Thymus (tissue), 14 donors: Measurements from ENCODE around the gene RCBTB1. TPM values are rescaled to one million over a fixed set of nuclear protein-coding genes. Genes with fewer than 3 reads are reported as not detected.
A peak's percentile ranks its signal among the peaks of the same experiment; 100 is the strongest.

Experiments
- DNase-seq, 9 donors: peaks; one replicate each; pipeline ENCODE4 v3.0.0-alpha.2; 2013; ENCODE audit warnings: low spot score in 9 of 9, low read depth in 6 of 9, missing footprints in 1 of 9
- H3K27ac ChIP-seq, 2 donors: one replicate each; pipeline ENCODE4 v1.5.1; 2013; ENCODE audit warnings: control low read depth in 1 of 2, low read depth in 1 of 2, low read length in 1 of 2, mild to moderate bottlenecking in 1 of 2, moderate library complexity in 1 of 2
- H3K27me3 ChIP-seq, 2 donors: one replicate each; pipeline ENCODE4 v1.5.1; 2013; ENCODE audit warnings: low read length in 1 of 2; ENCODE audit not compliant: control insufficient read depth in 2 of 2, insufficient read depth in 1 of 2
- H3K36me3 ChIP-seq, 2 donors: one replicate each; pipeline ENCODE4 v1.5.1; 2013; ENCODE audit warnings: low read length in 1 of 2, mild to moderate bottlenecking in 1 of 2, moderate library complexity in 1 of 2; ENCODE audit not compliant: control insufficient read depth in 2 of 2, insufficient read depth in 2 of 2
- H3K4me1 ChIP-seq, 2 donors: one replicate each; pipeline ENCODE4 v1.5.1; 2013; ENCODE audit warnings: low read length in 2 of 2; ENCODE audit not compliant: control insufficient read depth in 2 of 2, insufficient read depth in 2 of 2
- H3K4me3 ChIP-seq, 2 donors: one replicate each; pipeline ENCODE4 v1.5.1; 2013; ENCODE audit warnings: low read length in 2 of 2, control low read depth in 1 of 2, mild to moderate bottlenecking in 1 of 2
- H3K9me3 ChIP-seq, 2 donors: one replicate each; pipeline ENCODE4 v1.5.1; 2013; ENCODE audit warnings: low read length in 1 of 2, mild to moderate bottlenecking in 1 of 2; ENCODE audit not compliant: control insufficient read depth in 2 of 2, insufficient read depth in 1 of 2
- WGBS: extraction: QIAGEN DNeasy Blood & Tissue Kit; methylation state at CpG from one replicate; pipeline ENCODE4 v1.1.7; 2013; 5-methylcytosine and 5-hydroxymethylcytosine counted together
- long read RNA-seq, 10 donors: transcript quantifications; one replicate each; lab custom pipeline, GENCODE V29; 2026
- polyA plus RNA-seq: library from polyadenylated mRNA; stranded (reverse); fragments of 200-250 nt; gene quantifications from one replicate; pipeline ENCODE4 v1.2.3, GENCODE V29; 2013
- total RNA-seq: library from RNA; stranded (reverse); fragments of 120-200 nt; gene quantifications from one replicate; pipeline ENCODE4 v1.2.4, GENCODE V29; 2013
- donor health status: healthy.

RCBTB1 gene
- total RNA-seq (15.3 TPM), polyA plus RNA-seq (34.7 TPM)
- long read RNA-seq, donor 1, full-length matches to known transcripts: 1 of 1 reads
- long read RNA-seq, donor 1, partial matches to known transcripts: 0 of 1 reads
- long read RNA-seq, donor 1, other reads (novel, unspliced or antisense): 0 of 1 reads
- long read RNA-seq, donor 2: 0 reads
- long read RNA-seq, donor 3, full-length matches to known transcripts: 10 of 10 reads
- long read RNA-seq, donor 3, partial matches to known transcripts: 0 of 10 reads
- long read RNA-seq, donor 3, other reads (novel, unspliced or antisense): 0 of 10 reads
- long read RNA-seq, donor 4, full-length matches to known transcripts: 4 of 4 reads
- long read RNA-seq, donor 4, partial matches to known transcripts: 0 of 4 reads
- long read RNA-seq, donor 4, other reads (novel, unspliced or antisense): 0 of 4 reads
- long read RNA-seq, donor 5, full-length matches to known transcripts: 9 of 9 reads
- long read RNA-seq, donor 5, partial matches to known transcripts: 0 of 9 reads
- long read RNA-seq, donor 5, other reads (novel, unspliced or antisense): 0 of 9 reads
- long read RNA-seq, donor 6, full-length matches to known transcripts: 5 of 13 reads
- long read RNA-seq, donor 6, partial matches to known transcripts: 8 of 13 reads
- long read RNA-seq, donor 6, other reads (novel, unspliced or antisense): 0 of 13 reads
- long read RNA-seq, donor 7, full-length matches to known transcripts: 6 of 11 reads
- long read RNA-seq, donor 7, partial matches to known transcripts: 0 of 11 reads
- long read RNA-seq, donor 7, other reads (novel, unspliced or antisense): 5 of 11 reads
- long read RNA-seq, donor 8, full-length matches to known transcripts: 1 of 1 reads
- long read RNA-seq, donor 8, partial matches to known transcripts: 0 of 1 reads
- long read RNA-seq, donor 8, other reads (novel, unspliced or antisense): 0 of 1 reads
- long read RNA-seq, donor 9, full-length matches to known transcripts: 5 of 5 reads
- long read RNA-seq, donor 9, partial matches to known transcripts: 0 of 5 reads
- long read RNA-seq, donor 9, other reads (novel, unspliced or antisense): 0 of 5 reads
- long read RNA-seq, donor 10, full-length matches to known transcripts: 3 of 3 reads
- long read RNA-seq, donor 10, partial matches to known transcripts: 0 of 3 reads
- long read RNA-seq, donor 10, other reads (novel, unspliced or antisense): 0 of 3 reads

- Histone ChIP-seq H3K9me3 (no peaks in the 10 kb centered on the region), H3K27me3 (no peaks in the 10 kb centered on the region), H3K27ac (peak within 1 kb of the TSS; percentile 77 to 85), H3K36me3 (no peaks in the 10 kb centered on the region), H3K4me1 (peaks cover 3 to 7% of the 10 kb centered on the region in 2 donors), H3K4me3 (peak within 1 kb of the TSS; percentile 92 to 94)
- peak in 8 of 9 donors; percentile 41 to 87 (median 68) for DNase-seq
- under 1% methylated on average over 87 of the region's 87 CpGs for WGBS
These were observed at the start of gene RCBTB1 for GRCh38 chr13:49585220-49586157. Gene RCBTB1, minus strand, starts transcription at chr13:49585558. Its CDS starts 18,279 bp downstream, at chr13:49567279.

- H3K27ac ChIP-seq: no peak overlapping the region
- peaks cover 7 to 9% of the 10 kb centered on the region in 2 donors for H3K36me3 ChIP-seq
- DNase-seq: no peak
- peaks cover 8 to 11% of the 10 kb centered on the region in 2 donors for H3K4me1 ChIP-seq
- no peaks in the 10 kb centered on the region for H3K9me3 ChIP-seq
- no peaks in the 10 kb centered on the region for H3K27me3 ChIP-seq
- 96% methylated on average over 4 of the region's 4 CpGs for WGBS
- no peak overlapping the region for H3K4me3 ChIP-seq
These were observed 48.4 kb upstream of the RCBTB1 start for GRCh38 chr13:49633710-49634109.

GRCh38 chr13:49632156-49632555 is 46.8 kb upstream of the RCBTB1 start:
- H3K27ac ChIP-seq: no peak overlapping the region
- H3K4me3 ChIP-seq: no peak overlapping the region
- H3K9me3 ChIP-seq: no peaks in the 10 kb centered on the region
- peaks cover 14 to 22% of the 10 kb centered on the region in 2 donors for H3K4me1 ChIP-seq
- DNase-seq: no peak
- no peaks in the 10 kb centered on the region for H3K27me3 ChIP-seq
- whole genome bisulfite sequencing: 94% methylated on average over 5 of the region's 5 CpGs
- peaks cover 7 to 9% of the 10 kb centered on the region in 2 donors for H3K36me3 ChIP-seq

DNA sequence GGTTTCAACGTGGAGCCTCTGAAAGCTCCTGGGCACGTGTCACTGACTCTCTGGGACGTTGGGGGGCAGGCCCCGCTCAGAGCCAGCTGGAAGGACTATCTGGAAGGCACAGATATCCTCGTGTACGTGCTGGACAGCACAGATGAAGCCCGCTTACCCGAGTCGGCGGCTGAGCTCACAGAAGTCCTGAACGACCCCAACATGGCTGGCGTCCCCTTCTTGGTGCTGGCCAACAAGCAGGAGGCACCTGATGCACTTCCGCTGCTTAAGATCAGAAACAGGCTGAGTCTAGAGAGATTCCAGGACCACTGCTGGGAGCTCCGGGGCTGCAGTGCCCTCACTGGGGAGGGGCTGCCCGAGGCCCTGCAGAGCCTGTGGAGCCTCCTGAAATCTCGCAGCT is 45.2 kb upstream of the RCBTB1 start:
- Histone ChIP-seq H3K9me3 (no peaks in the 10 kb centered on the region), H3K36me3 (peaks cover 7 to 9% of the 10 kb centered on the region in 2 donors), H3K4me1 (peaks cover 11 to 22% of the 10 kb centered on the region in 2 donors), H3K27ac (no peak overlapping the region), H3K27me3 (no peaks in the 10 kb centered on the region), H3K4me3 (no peak overlapping the region)
- DNase-seq: no peak
- 96% methylated on average over 16 of the region's 16 CpGs for WGBS

DNA sequence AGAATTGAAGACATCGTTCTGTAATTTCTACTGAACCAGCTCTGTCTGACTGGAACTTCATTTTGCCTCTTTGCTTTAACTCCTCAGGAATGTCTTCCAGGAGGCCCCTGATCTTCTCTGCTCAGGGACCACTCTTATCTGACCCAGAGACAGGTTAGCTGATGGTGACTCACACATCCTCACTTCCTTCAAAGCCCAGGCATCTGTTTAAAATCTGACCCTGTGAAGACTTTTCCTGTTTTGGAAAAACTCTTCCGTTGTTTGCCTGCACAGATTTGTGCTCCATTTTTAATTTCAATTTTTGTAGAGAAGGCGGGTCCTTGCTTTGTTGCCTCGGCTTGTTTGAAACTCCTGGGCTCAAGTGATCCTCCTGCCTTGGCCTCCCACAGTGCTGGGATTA is 44.6 kb upstream of the RCBTB1 start:
- WGBS: 93% methylated on average over 4 of the region's 4 CpGs
- no peak overlapping the region for H3K27ac ChIP-seq
- H3K4me3 ChIP-seq: no peak overlapping the region
- H3K9me3 ChIP-seq: no peaks in the 10 kb centered on the region
- H3K27me3 ChIP-seq: no peaks in the 10 kb centered on the region
- peaks cover 7 to 9% of the 10 kb centered on the region in 2 donors for H3K36me3 ChIP-seq
- DNase-seq: no peak
- H3K4me1 ChIP-seq: peaks cover 11 to 20% of the 10 kb centered on the region in 2 donors

DNA sequence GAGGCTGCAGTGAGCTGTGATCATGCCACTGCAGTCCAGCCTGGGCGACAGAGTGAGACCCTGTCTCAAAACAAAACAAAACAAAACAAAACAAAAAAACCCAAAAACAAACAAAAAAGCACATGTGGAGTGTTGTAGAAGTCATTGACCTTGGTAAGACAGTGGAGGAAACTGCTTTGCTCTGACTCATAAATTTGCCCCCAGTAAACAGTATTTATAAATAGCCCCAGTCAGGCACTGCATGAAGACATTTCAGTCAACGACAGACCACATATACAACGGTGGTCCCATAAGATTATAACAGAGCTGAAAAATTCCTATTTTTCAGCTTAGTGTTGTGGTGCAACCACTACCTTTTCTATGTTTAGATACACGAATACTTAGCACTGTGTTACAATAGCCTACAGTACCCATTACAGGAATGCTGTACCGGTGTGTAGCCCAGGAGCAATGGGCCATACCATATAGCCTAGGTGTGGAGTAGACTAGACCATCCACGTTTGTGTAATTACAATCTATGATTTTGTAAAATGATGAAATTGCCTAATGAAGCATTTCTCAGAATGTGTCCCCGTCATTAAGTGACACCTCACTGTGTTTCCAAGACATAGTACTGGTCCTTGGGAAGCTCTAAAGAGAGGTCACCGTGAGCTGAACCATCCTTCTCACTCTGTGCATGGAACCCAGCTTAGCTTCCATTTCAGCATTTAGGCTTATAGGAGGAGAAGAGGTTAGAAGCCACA is 44.0 kb upstream of the RCBTB1 start:
- Histone ChIP-seq H3K4me1 (peaks cover 11 to 15% of the 10 kb centered on the region in 2 donors), H3K36me3 (peaks cover 6 to 7% of the 10 kb centered on the region in 2 donors), H3K9me3 (no peaks in the 10 kb centered on the region), H3K4me3 (peak overlapping the region in 1 of 2 donors; percentile 52), H3K27me3 (no peaks in the 10 kb centered on the region), H3K27ac (no peak overlapping the region)
- no peak for DNase-seq
- WGBS: 78% methylated on average over 8 of the region's 8 CpGs

DNA sequence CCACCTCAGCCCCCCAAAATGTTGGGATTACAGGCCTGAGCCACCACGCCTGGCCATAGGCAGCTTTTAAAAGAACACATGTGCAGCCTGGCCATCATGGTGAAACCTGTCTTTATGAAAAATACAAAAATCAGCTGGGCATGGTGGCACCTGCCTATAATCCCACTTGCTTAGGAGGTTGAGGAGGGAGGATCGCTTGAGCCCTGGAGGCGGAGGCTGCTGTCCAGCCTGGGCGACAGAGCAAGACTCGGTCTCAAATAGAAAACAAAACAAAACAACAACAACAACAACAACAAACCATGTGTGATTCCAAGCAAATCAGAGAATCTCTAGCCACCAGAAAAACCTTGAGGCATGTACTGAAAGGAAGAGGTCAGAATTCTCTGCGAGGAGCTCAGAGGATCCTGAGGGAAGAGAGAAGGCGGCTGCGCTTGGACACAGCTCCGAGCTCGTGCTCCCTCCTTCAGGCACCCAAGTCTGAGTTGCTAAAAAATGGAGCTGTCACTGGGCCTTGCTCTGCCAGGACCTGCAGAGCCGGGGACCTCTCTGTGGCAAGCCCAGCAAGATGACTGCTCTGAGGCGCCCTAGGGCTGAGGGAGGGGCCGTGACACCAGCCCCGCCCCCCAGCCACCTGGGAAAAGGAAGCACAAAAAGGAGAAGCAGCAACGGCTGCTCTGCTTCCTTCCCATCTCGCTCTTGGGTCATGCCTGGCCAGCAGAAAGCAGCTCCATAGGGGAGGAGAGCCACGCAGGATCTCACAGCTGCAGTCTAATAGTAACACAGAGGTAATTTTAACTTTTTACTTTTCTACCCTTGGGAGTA is 42.7 kb upstream of the RCBTB1 start, which contains the start of gene ARL11:
Gene ARL11, plus strand, starts transcription at position 677 of the 822 bp plus-strand sequence. CDS start 1,941 bp downstream, outside the sequence.
- peak in 8 of 9 donors; percentile 37 to 85 (median 67) for DNase-seq
- WGBS: 34% methylated on average over 17 of the region's 17 CpGs
- Histone ChIP-seq H3K36me3 (peaks cover 6 to 7% of the 10 kb centered on the region in 2 donors), H3K27me3 (no peaks in the 10 kb centered on the region), H3K27ac (peak within 1 kb of the TSS; percentile 45 to 52), H3K4me3 (peak within 1 kb of the TSS; percentile 52 to 60), H3K4me1 (peaks cover 11 to 15% of the 10 kb centered on the region in 2 donors), H3K9me3 (no peaks in the 10 kb centered on the region)
